Nephron progenitor cell (in vitro differentiated cells): ENCODE results near the gene RAP1GAP2.

Experiments
- DNase-seq: peaks from one replicate; pipeline ENCODE4 v3.0.0; 2021
- H3K27ac Mint-ChIP-seq: 2 replicates; pipeline ENCODE4 v1.8.0; 2021; ENCODE audit warnings: mild to moderate bottlenecking, moderate library complexity, mixed read lengths
- H3K27me3 Mint-ChIP-seq: 2 replicates; pipeline ENCODE4 v1.8.0; 2021; ENCODE audit warnings: mild to moderate bottlenecking, low read depth, mixed read lengths; ENCODE audit not compliant: poor library complexity
- H3K36me3 Mint-ChIP-seq: 2 replicates; pipeline ENCODE4 v1.8.0; 2021; ENCODE audit warnings: low read depth, mixed read lengths
- H3K4me1 Mint-ChIP-seq: 2 replicates; pipeline ENCODE4 v1.8.0; 2021; ENCODE audit warnings: mixed read lengths
- H3K4me3 Mint-ChIP-seq: 2 replicates; pipeline ENCODE4 v1.8.0; 2021; ENCODE audit warnings: mild to moderate bottlenecking, moderate library complexity, mixed read lengths
- H3K9me3 Mint-ChIP-seq: 2 replicates; pipeline ENCODE4 v1.8.0; 2021; ENCODE audit warnings: mild to moderate bottlenecking, moderate library complexity, mixed read lengths
- CTCF ChIP-seq: fragments of 200-600 bp; sonication (generic); IDR thresholded peaks from 2 replicates; pipeline ENCODE4 v1.5.0; 2021; ENCODE audit warnings: antibody characterized with exemption

RAP1GAP2 gene

GRCh38 chr17:2854143-2855055 is 58.2 kb downstream of the RAP1GAP2 start:
- Mint-ChIP-seq H3K27ac (no peak overlapping the region), H3K4me1 (peaks cover 15% of the 10 kb centered on the region), H3K9me3 (no peaks in the 10 kb centered on the region), H3K4me3 (peak overlapping the region; percentile 84), H3K36me3 (no peaks in the 10 kb centered on the region), H3K27me3 (peaks cover 85% of the 10 kb centered on the region)
- peak; percentile 41 for DNase-seq
- TF ChIP-seq CTCF = no peak

GRCh38 chr17:2855063-2855600 is 58.9 kb downstream of the RAP1GAP2 start:
- Mint-ChIP-seq H3K36me3 (no peaks in the 10 kb centered on the region), H3K27ac (no peak overlapping the region), H3K4me1 (peaks cover 11% of the 10 kb centered on the region), H3K4me3 (peak overlapping the region; percentile 84), H3K9me3 (peaks cover 6% of the 10 kb centered on the region), H3K27me3 (peaks cover 78% of the 10 kb centered on the region)
- no peak for TF ChIP-seq CTCF
- DNase-seq = no peak

- Mint-ChIP-seq H3K4me1 (peaks cover 11% of the 10 kb centered on the region), H3K4me3 (peak overlapping the region; percentile 30), H3K9me3 (peaks cover 9% of the 10 kb centered on the region), H3K27me3 (peaks cover 72% of the 10 kb centered on the region), H3K36me3 (no peaks in the 10 kb centered on the region), H3K27ac (no peak overlapping the region)
- TF ChIP-seq CTCF = no peak
- DNase-seq = no peak
Observed at GRCh38 chr17:2856727-2857126, 60.5 kb downstream of the RAP1GAP2 start.

GRCh38 chr17:2860045-2860444 is 63.8 kb downstream of the RAP1GAP2 start:
- no peak overlapping the region for H3K27ac Mint-ChIP-seq
- H3K27me3 Mint-ChIP-seq = peaks cover 56% of the 10 kb centered on the region
- H3K9me3 Mint-ChIP-seq = peaks cover 9% of the 10 kb centered on the region
- H3K4me3 Mint-ChIP-seq = no peak overlapping the region
- no peak for DNase-seq
- no peak for TF ChIP-seq CTCF
- H3K4me1 Mint-ChIP-seq = peaks cover 2% of the 10 kb centered on the region
- H3K36me3 Mint-ChIP-seq = no peaks in the 10 kb centered on the region

- Mint-ChIP-seq H3K27ac (no peak overlapping the region), H3K36me3 (no peaks in the 10 kb centered on the region), H3K4me1 (no peaks in the 10 kb centered on the region), H3K9me3 (peaks cover 9% of the 10 kb centered on the region), H3K4me3 (no peak overlapping the region), H3K27me3 (peaks cover 48% of the 10 kb centered on the region)
- no peak for DNase-seq
- no peak for TF ChIP-seq CTCF
Observed at GRCh38 chr17:2860883-2861282, 64.6 kb downstream of the RAP1GAP2 start.
